Endothelial cell of umbilical vein (primary cell): ENCODE measurements around the gene RNFT2. TPM values are rescaled to one million over a fixed set of nuclear protein-coding genes. Genes with fewer than 3 reads are reported as not detected.

ENCODE experiments used
- BruUV-seq: library from RNA; stranded (reverse); fragments of 400-500 nt; replicated peaks from 2 replicates; lab custom pipeline; 2021; lab: Mats Ljungman, UMichigan
- CTCF ChIA-PET: fragments of 300-600, 350-600 bp; sonication (Branson Sonifier 250); formaldehyde crosslinking; loops from one replicate; lab custom pipeline; 2021; ENCODE audit warnings: antibody characterized with exemption, inconsistent platforms; lab: Charles Lee
- POLR2A ChIA-PET: fragments of 300-600, 350-600 bp; sonication (Branson Sonifier 250); formaldehyde crosslinking; loops from one replicate; lab custom pipeline; 2021; ENCODE audit warnings: antibody characterized with exemption, inconsistent platforms; lab: Charles Lee
- DNase-seq: peaks from one replicate; pipeline ENCODE4 v3.0.0-alpha.2; 2011; ENCODE audit warnings: low read depth, low spot score
- FAIRE-seq: peaks from 2 replicates; lab custom pipeline; 2011; peaks lifted over from hg19 to GRCh38; lab: Jason Lieb, UNC
- H2AFZ ChIP-seq: 2 replicates; pipeline ENCODE4 v1.6.0; 2012; ENCODE audit warnings: low read depth, low read length, control low read depth, inconsistent platforms
- H3K27ac ChIP-seq: 2 replicates; pipeline ENCODE4 v1.5.1; 2011; ENCODE audit warnings: low read depth, mild to moderate bottlenecking, control low read depth, low read length, moderate library complexity; ENCODE audit not compliant: insufficient read depth
- H3K27me3 ChIP-seq, 2 experiments: 2 replicates each; pipeline versions ENCODE4 v1.6.0 to v1.6.1; 2011; ENCODE audit warnings: low read length in 2 of 2, mixed read lengths in 1 of 2; ENCODE audit not compliant: control insufficient read depth in 2 of 2, insufficient read depth in 2 of 2
- H3K36me3 ChIP-seq, 2 experiments: 2 replicates in 1 of 2; 3 replicates in 1 of 2; pipeline ENCODE4 v1.5.1; 2011; ENCODE audit warnings: low read length in 2 of 2, mild to moderate bottlenecking in 1 of 2, moderate library complexity in 1 of 2; ENCODE audit not compliant: control insufficient read depth in 2 of 2, insufficient read depth in 2 of 2; ENCODE audit errors: extremely low read depth in 1 of 2
- H3K4me1 ChIP-seq: 3 replicates; pipeline ENCODE4 v1.5.1; 2011; ENCODE audit warnings: mild to moderate bottlenecking, low read length; ENCODE audit not compliant: control insufficient read depth, insufficient read depth; ENCODE audit errors: extremely low read depth
- H3K4me2 ChIP-seq: 2 replicates; pipeline ENCODE4 v1.6.1; 2011; ENCODE audit warnings: low read length, control low read depth, mixed read lengths; ENCODE audit not compliant: insufficient read depth
- H3K4me3 ChIP-seq, 3 experiments: fragments of 200-600 bp in 1 of 3; sonication (generic), shearing (Covaris generic) in 1 of 3; replicated peaks in 1 of 3; 2 replicates each; pipeline ENCODE4 v1.5.1; 2011 to 2016; ENCODE audit warnings: control low read depth in 3 of 3, low read length in 3 of 3, mild to moderate bottlenecking in 2 of 3, inconsistent platforms in 1 of 3, low read depth in 1 of 3, moderate library complexity in 1 of 3; ENCODE audit not compliant: insufficient read depth in 1 of 3
- H3K79me2 ChIP-seq: 2 replicates; pipeline ENCODE4 v1.6.0; 2012; ENCODE audit warnings: low read length, inconsistent platforms; ENCODE audit not compliant: control insufficient read depth, insufficient read depth
- H3K9ac ChIP-seq: replicated peaks from 2 replicates; pipeline ENCODE3; 2011; ENCODE audit warnings: low read length, control low read depth; ENCODE audit not compliant: insufficient read depth; ENCODE audit errors: extremely low read depth
- H3K9me1 ChIP-seq: replicated peaks from 3 replicates; pipeline ENCODE4 v1.6.0; 2011; ENCODE audit warnings: mild to moderate bottlenecking, low read length; ENCODE audit not compliant: control insufficient read depth, insufficient read depth; ENCODE audit errors: extremely low read depth
- H3K9me3 ChIP-seq: replicated peaks from 2 replicates; pipeline ENCODE4 v1.5.1; 2012; ENCODE audit warnings: low read length, inconsistent platforms; ENCODE audit not compliant: control insufficient read depth, insufficient read depth
- H4K20me1 ChIP-seq: replicated peaks from 2 replicates; pipeline ENCODE3; 2011; ENCODE audit warnings: mild to moderate bottlenecking, low read length; ENCODE audit not compliant: control insufficient read depth, insufficient read depth; ENCODE audit errors: extremely low read depth
- CTCF ChIP-seq, 2 donors: IDR thresholded peaks; 1 replicate in 1 of 2; 2 replicates in 1 of 2; pipeline ENCODE4 v1.5.1; 2011; ENCODE audit warnings: low read length in 2 of 2, mild to moderate bottlenecking in 2 of 2, moderate library complexity in 2 of 2, control low read depth in 1 of 2, inconsistent platforms in 1 of 2, low read depth in 1 of 2; ENCODE audit not compliant: insufficient read depth in 1 of 2; ENCODE audit errors: extremely low read depth in 1 of 2
- EZH2 ChIP-seq: IDR thresholded peaks from 2 replicates; pipeline ENCODE4 v1.6.1; 2012; ENCODE audit warnings: borderline replicate concordance, low read depth, mild to moderate bottlenecking, moderate library complexity, low read length, inconsistent platforms; ENCODE audit not compliant: severe bottlenecking
- FOS ChIP-seq: IDR thresholded peaks from 2 replicates; pipeline ENCODE4 v1.6.1; 2011; ENCODE audit warnings: mild to moderate bottlenecking, low read length, moderate library complexity, borderline replicate concordance; ENCODE audit not compliant: insufficient read depth
- GATA2 ChIP-seq: IDR thresholded peaks from 2 replicates; pipeline ENCODE4 v1.7.0; 2011; ENCODE audit warnings: low read depth, mild to moderate bottlenecking, moderate library complexity, mixed read lengths, low read length; ENCODE audit not compliant: insufficient read length, insufficient read depth
- JUN ChIP-seq: IDR thresholded peaks from 2 replicates; pipeline ENCODE4 v1.6.1; 2011; ENCODE audit warnings: borderline replicate concordance, low read depth; ENCODE audit not compliant: insufficient read length, insufficient read depth
- MAX ChIP-seq: IDR thresholded peaks from 2 replicates; pipeline ENCODE4 v1.6.1; 2011; ENCODE audit not compliant: insufficient read depth, insufficient read length
- MYC ChIP-seq: IDR thresholded peaks from one replicate; pipeline ENCODE4 v1.6.1; 2011; ENCODE audit warnings: mild to moderate bottlenecking, low read depth, low read length
- POLR2A ChIP-seq: IDR thresholded peaks from 2 replicates; pipeline ENCODE4 v1.6.1; 2012; ENCODE audit warnings: low read depth, mild to moderate bottlenecking, control low read depth, low read length
- POLR2AphosphoS5 ChIP-seq: IDR thresholded peaks from 2 replicates; pipeline ENCODE4 v1.6.1; 2012; ENCODE audit warnings: low read depth, mild to moderate bottlenecking, control low read depth, low read length, moderate library complexity; ENCODE audit not compliant: insufficient read depth
- dilution Hi-C: fragments of 300-500 bp; cut with MboI; formaldehyde crosslinking; loops from one replicate; pipeline ENCODE4 v1.15.0; 2019; ENCODE audit warnings: low sequenced_read_pairs; ENCODE audit not compliant: extremely low pct_ligation_motif_present
- intact Hi-C: fragments of 100-400 bp; cut with micrococcal nuclease; formaldehyde crosslinking; loops from one replicate; pipeline ENCODE4 v1.10.0; 2022
- polyA plus RNA-seq, 4 experiments: library from polyadenylated mRNA; depleted of rRNA in 3 of 4; stranded (reverse) in 3 of 4; unstranded in 1 of 4; fragments of >200 nt; gene quantifications; 2 replicates each; pipeline versions ENCODE4 v1.2.1 to v1.2.3, GENCODE V29; 2011 to 2012; ENCODE audit warnings: missing spikeins in 1 of 4
- total RNA-seq: library from RNA; stranded (reverse); gene quantifications from 2 replicates; pipeline ENCODE4 v1.2.3, GENCODE V29; 2021

The RNFT2 gene
- total and polyA plus RNA-seq, 2 donors (not counting 3 experiments of a cell fraction or from before 2014, with no cell fraction given): 1.4 to 6.6 TPM

GRCh38 chr12:116689521-116689920, 48.6 kb upstream of the RNFT2 start:
- CTCF ChIA-PET: interaction anchor here (0.8 to 2.3 kb wide), 2 partner anchors 14 to 20 kb away, joined by 3 to 11 read pairs; no protein-coding TSS in a partner anchor

More at GRCh38 chr12:116689521-116689920, 48.6 kb upstream of the RNFT2 start:
- no peaks in the 10 kb centered on the region for H4K20me1 ChIP-seq
- peaks cover 16 to 19% of the 10 kb centered on the region in 2 experiments for H3K27me3 ChIP-seq
- H3K4me3 ChIP-seq: no peak overlapping the region
- H3K4me2 ChIP-seq: no peak overlapping the region
- no peaks in the 10 kb centered on the region for H3K4me1 ChIP-seq
- TF ChIP-seq EZH2 (no peak), JUN (no peak), MYC (no peak), POLR2A (no peak), MAX (no peak), CTCF (IDR thresholded peaks at IDR 0.05; ENCODE audit: extremely low read depth in 1 of 2, insufficient read depth in 1 of 2, low read depth in 1 of 2, low read length in 2 of 2) (no peak), FOS (no peak), GATA2 (no peak), POLR2AphosphoS5 (no peak)
- FAIRE-seq: no peak
- no peak for DNase-seq
- dilution Hi-C loops (no loop called here), intact Hi-C loops (loop anchor here (5.0 kb wide), 1 partner anchor 412 kb away; the partner anchor contains the start of gene MED13L)
- no peak overlapping the region for H3K27ac ChIP-seq
- H3K36me3 ChIP-seq: no peaks in the 10 kb centered on the region
- no peaks in the 10 kb centered on the region for H3K9me3 ChIP-seq
- no peak overlapping the region for H3K9ac ChIP-seq
- BruUV-seq: no TSS peak
- H3K9me1 ChIP-seq: no peaks in the 10 kb centered on the region
- H3K79me2 ChIP-seq: no peaks in the 10 kb centered on the region
- POLR2A ChIA-PET: no interaction called here
- H2AFZ ChIP-seq: no peak overlapping the region
